Loucy (cell line): ENCODE measurements around the gene NEUROG3.
"Not testable (repeated sequence)": the region's sequence is repeated elsewhere in the genome, so short reads cannot be mapped to it uniquely, and the experiment has no call there.

ENCODE experiments used
- H2AFZ ChIP-seq: fragments of 200-600 bp; sonication (generic); 2 replicates; pipeline ENCODE4 v1.6.0; 2016; ENCODE audit warnings: antibody characterized with exemption, mild to moderate bottlenecking, low read length, moderate library complexity
- H3F3A ChIP-seq: fragments of 200-600 bp; 2 replicates; pipeline ENCODE4 v1.6.0; 2016; ENCODE audit warnings: antibody characterized with exemption, low read depth, mild to moderate bottlenecking
- H3K27me3 ChIP-seq: fragments of 200-600 bp; sonication (generic); 2 replicates; pipeline ENCODE4 v1.6.1; 2014; ENCODE audit warnings: low read length, mild to moderate bottlenecking; ENCODE audit not compliant: insufficient read depth, poor library complexity, severe bottlenecking
- H3K36me3 ChIP-seq: fragments of 200-600 bp; sonication (generic); 2 replicates; pipeline ENCODE4 v1.6.1; 2016; ENCODE audit warnings: low read length; ENCODE audit not compliant: insufficient read depth
- H3K4me1 ChIP-seq: fragments of 200-600 bp; sonication (generic); 2 replicates; pipeline ENCODE4 v1.5.1; 2014; ENCODE audit warnings: low read length, mild to moderate bottlenecking; ENCODE audit not compliant: insufficient read depth, poor library complexity, severe bottlenecking
- H3K4me2 ChIP-seq: fragments of 200-600 bp; sonication (generic); 2 replicates; pipeline ENCODE4 v1.6.0; 2014; ENCODE audit warnings: antibody characterized with exemption, low read length, low read depth, mild to moderate bottlenecking; ENCODE audit not compliant: poor library complexity, severe bottlenecking
- H3K4me3 ChIP-seq: fragments of 200-600 bp; sonication (generic); 2 replicates; pipeline ENCODE4 v1.5.1; 2014; ENCODE audit warnings: low read length, mild to moderate bottlenecking, mixed read lengths; ENCODE audit not compliant: poor library complexity, severe bottlenecking
- H3K79me2 ChIP-seq: fragments of 200-600 bp; sonication (generic); 2 replicates; pipeline ENCODE4 v1.6.1; 2014; ENCODE audit warnings: low read length; ENCODE audit not compliant: insufficient read depth
- H3K9ac ChIP-seq: fragments of 200-600 bp; sonication (generic); 2 replicates; pipeline ENCODE4 v1.6.0; 2014; ENCODE audit warnings: mild to moderate bottlenecking, low read depth, low read length, moderate library complexity; ENCODE audit not compliant: poor library complexity, severe bottlenecking
- H3K9me2 ChIP-seq: fragments of 200-600 bp; sonication (generic); replicated peaks from 2 replicates; pipeline ENCODE4 v1.6.1; 2016; ENCODE audit warnings: low read depth, low read length, mixed read lengths
- H3K9me3 ChIP-seq: fragments of 200-600 bp; sonication (generic); 2 replicates; pipeline ENCODE4 v1.6.1; 2014; ENCODE audit warnings: mild to moderate bottlenecking, antibody characterized with exemption, low read length, low read depth; ENCODE audit not compliant: insufficient read depth
- H4K20me1 ChIP-seq: fragments of 200-600 bp; sonication (generic); 2 replicates; pipeline ENCODE4 v1.6.0; 2014; ENCODE audit warnings: antibody characterized with exemption, low read length, mild to moderate bottlenecking; ENCODE audit not compliant: insufficient read depth, poor library complexity, severe bottlenecking
- CTCF ChIP-seq: fragments of 200-600 bp; sonication (generic); conservative IDR thresholded peaks from 2 replicates; pipeline ENCODE4 v1.5.1; 2014; ENCODE audit warnings: mild to moderate bottlenecking, antibody characterized with exemption, low read length
- EZH2phosphoT487 ChIP-seq: fragments of 200-600 bp; IDR thresholded peaks from 2 replicates; pipeline ENCODE4 v1.6.1; 2018; ENCODE audit warnings: antibody characterized with exemption, mild to moderate bottlenecking, moderate library complexity, borderline replicate concordance

The NEUROG3 gene

GRCh38 chr10:69538461-69538860 lies 34.8 kb downstream of the NEUROG3 start:
- peaks cover 5% of the 10 kb centered on the region; the same call in 1 of the 2 replicates for H3K9me3 ChIP-seq
- H3K36me3 ChIP-seq: no peaks in the 10 kb centered on the region
- no peaks in the 10 kb centered on the region for H3K79me2 ChIP-seq
- no peak overlapping the region for H3K4me3 ChIP-seq
- H3K9ac ChIP-seq: no peak overlapping the region
- H2AFZ ChIP-seq: no peak overlapping the region
- H4K20me1 ChIP-seq: no peaks in the 10 kb centered on the region
- no peaks in the 10 kb centered on the region for H3K27me3 ChIP-seq
- H3F3A ChIP-seq: no peaks in the 10 kb centered on the region
- no peaks in the 10 kb centered on the region for H3K9me2 ChIP-seq
- no peak overlapping the region for H3K4me2 ChIP-seq
- no peak for TF ChIP-seq EZH2phosphoT487
- TF ChIP-seq CTCF: no peak
- H3K4me1 ChIP-seq: no peaks in the 10 kb centered on the region

GRCh38 chr10:69537449-69537848 lies 35.8 kb downstream of the NEUROG3 start:
- Histone ChIP-seq H3K9ac (no peak overlapping the region), H3K9me2 (no peaks in the 10 kb centered on the region), H3K9me3 (peaks cover 5% of the 10 kb centered on the region; the same call in 1 of the 2 replicates)

GRCh38 chr10:69536521-69536920 lies 36.7 kb downstream of the NEUROG3 start:
- not testable (repeated sequence) for H2AFZ ChIP-seq, H4K20me1 ChIP-seq, H3K9me2 ChIP-seq, H3K27me3 ChIP-seq, H3K9me3 ChIP-seq, H3K36me3 ChIP-seq, H3F3A ChIP-seq, H3K4me2 ChIP-seq, H3K4me3 ChIP-seq, H3K4me1 ChIP-seq, H3K9ac ChIP-seq, H3K79me2 ChIP-seq

More at GRCh38 chr10:69537449-69537848, 35.8 kb downstream of the NEUROG3 start:
- Histone ChIP-seq H3K4me2 (no peak overlapping the region), H2AFZ (no peak overlapping the region), H3F3A (no peaks in the 10 kb centered on the region), H3K4me1 (no peaks in the 10 kb centered on the region), H4K20me1 (no peaks in the 10 kb centered on the region), H3K36me3 (no peaks in the 10 kb centered on the region), H3K4me3 (no peak overlapping the region), H3K27me3 (no peaks in the 10 kb centered on the region), H3K79me2 (no peaks in the 10 kb centered on the region)
- no peak for TF ChIP-seq EZH2phosphoT487
- TF ChIP-seq CTCF: no peak

- no peaks in the 10 kb centered on the region for H3K9me3 ChIP-seq
- TF ChIP-seq EZH2phosphoT487 (no peak), CTCF (no peak)
- H3K36me3 ChIP-seq: no peaks in the 10 kb centered on the region
- no peak overlapping the region for H2AFZ ChIP-seq
- no peak overlapping the region for H3K4me3 ChIP-seq
- H3F3A ChIP-seq: no peaks in the 10 kb centered on the region
- no peak overlapping the region for H3K4me2 ChIP-seq
- H3K79me2 ChIP-seq: no peaks in the 10 kb centered on the region
- H3K9ac ChIP-seq: no peak overlapping the region
- no peaks in the 10 kb centered on the region for H4K20me1 ChIP-seq
- H3K9me2 ChIP-seq: no peaks in the 10 kb centered on the region
- no peaks in the 10 kb centered on the region for H3K4me1 ChIP-seq
- no peaks in the 10 kb centered on the region for H3K27me3 ChIP-seq
Observed at GRCh38 chr10:69533658-69534057, 39.6 kb downstream of the NEUROG3 start.
